Urothelium cell line (cell line): ENCODE data around the gene SLC30A2.

Experiments used
- DNase-seq: peaks from one replicate; pipeline ENCODE4 v3.0.0; 2011; ENCODE audit warnings: low spot score, mixed read lengths
- FAIRE-seq: peaks from 2 replicates; lab custom pipeline; 2011; peaks lifted over from hg19 to GRCh38; lab: Jason Lieb, UNC

Gene SLC30A2

GRCh38 chr1:26025517-26025916, 20.4 kb downstream of the SLC30A2 start:
- no peak for DNase-seq
- FAIRE-seq = no peak

- DNase-seq (no peak), FAIRE-seq (no peak)
Observed at GRCh38 chr1:26025060-26025459, 20.9 kb downstream of the SLC30A2 start.

GRCh38 chr1:26023826-26024225, 22.1 kb downstream of the SLC30A2 start:
- no peak for DNase-seq
- no peak for FAIRE-seq

- DNase-seq (no peak), FAIRE-seq (no peak)
Observed at GRCh38 chr1:26023009-26023408, 22.9 kb downstream of the SLC30A2 start.

GRCh38 chr1:26022404-26022779, 23.5 kb downstream of the SLC30A2 start:
- DNase-seq (no peak), FAIRE-seq (no peak)

- FAIRE-seq = no peak
- no peak for DNase-seq
Observed at GRCh38 chr1:26021647-26022403, 24.1 kb downstream of the SLC30A2 start, which contains the start of gene EXTL1. TSS of gene EXTL1 (plus strand) at chr1:26021775. CDS start at chr1:26022647, 872 bp downstream.

- no peak for DNase-seq
- FAIRE-seq = no peak
Observed at GRCh38 chr1:26020941-26021646, 24.8 kb downstream of the SLC30A2 start.

GRCh38 chr1:26020330-26020768, 25.6 kb downstream of the SLC30A2 start:
- peak; percentile 42 for FAIRE-seq
- DNase-seq = no peak

- no peak for FAIRE-seq
- DNase-seq = no peak
Observed at GRCh38 chr1:26019641-26020315, 26.1 kb downstream of the SLC30A2 start.

GRCh38 chr1:26017606-26018005, 28.3 kb downstream of the SLC30A2 start:
- no peak for FAIRE-seq
- no peak for DNase-seq

GRCh38 chr1:26016953-26017545, 28.9 kb downstream of the SLC30A2 start:
- DNase-seq (no peak), FAIRE-seq (no peak)

GRCh38 chr1:26016258-26016952, 29.5 kb downstream of the SLC30A2 start:
- no peak for DNase-seq
- no peak for FAIRE-seq

GRCh38 chr1:26015358-26015757, 30.6 kb downstream of the SLC30A2 start:
- FAIRE-seq (no peak), DNase-seq (no peak)

GRCh38 chr1:26014179-26014578, 31.7 kb downstream of the SLC30A2 start:
- DNase-seq (no peak), FAIRE-seq (no peak)

- no peak for DNase-seq
- FAIRE-seq = no peak
Observed at GRCh38 chr1:26012864-26013263, 33.1 kb downstream of the SLC30A2 start.

GRCh38 chr1:26010825-26011224, 35.1 kb downstream of the SLC30A2 start:
- no peak for FAIRE-seq
- no peak for DNase-seq

GRCh38 chr1:26009796-26010447, 36.0 kb downstream of the SLC30A2 start:
- FAIRE-seq (no peak), DNase-seq (no peak)

- DNase-seq (no peak), FAIRE-seq (no peak)
Observed at GRCh38 chr1:26006710-26007109, 39.2 kb downstream of the SLC30A2 start.

GRCh38 chr1:26005434-26006105, 40.3 kb downstream of the SLC30A2 start:
- DNase-seq (no peak), FAIRE-seq (no peak)

- FAIRE-seq (no peak), DNase-seq (no peak)
Observed at GRCh38 chr1:26003756-26004155, 42.2 kb downstream of the SLC30A2 start.
